Thymus (tissue), 11 donors: ENCODE measurements around the gene MYO7A. TPM values are rescaled to one million over a fixed set of nuclear protein-coding genes. Genes with fewer than 3 reads are reported as not detected.

Experiments
- DNase-seq, 9 donors: peaks; one replicate each; pipeline ENCODE4 v3.0.0-alpha.2; 2013; ENCODE audit warnings: low spot score in 9 of 9, low read depth in 6 of 9, missing footprints in 1 of 9
- H3K27ac ChIP-seq, 2 donors: one replicate each; pipeline ENCODE4 v1.5.1; 2013; ENCODE audit warnings: control low read depth in 1 of 2, low read depth in 1 of 2, low read length in 1 of 2, mild to moderate bottlenecking in 1 of 2, moderate library complexity in 1 of 2
- H3K27me3 ChIP-seq, 2 donors: one replicate each; pipeline ENCODE4 v1.5.1; 2013; ENCODE audit warnings: low read length in 1 of 2; ENCODE audit not compliant: control insufficient read depth in 2 of 2, insufficient read depth in 1 of 2
- H3K36me3 ChIP-seq, 2 donors: one replicate each; pipeline ENCODE4 v1.5.1; 2013; ENCODE audit warnings: low read length in 1 of 2, mild to moderate bottlenecking in 1 of 2, moderate library complexity in 1 of 2; ENCODE audit not compliant: control insufficient read depth in 2 of 2, insufficient read depth in 2 of 2
- H3K4me1 ChIP-seq, 2 donors: one replicate each; pipeline ENCODE4 v1.5.1; 2013; ENCODE audit warnings: low read length in 2 of 2; ENCODE audit not compliant: control insufficient read depth in 2 of 2, insufficient read depth in 2 of 2
- H3K4me3 ChIP-seq, 2 donors: one replicate each; pipeline ENCODE4 v1.5.1; 2013; ENCODE audit warnings: low read length in 2 of 2, control low read depth in 1 of 2, mild to moderate bottlenecking in 1 of 2
- H3K9me3 ChIP-seq, 2 donors: one replicate each; pipeline ENCODE4 v1.5.1; 2013; ENCODE audit warnings: low read length in 1 of 2, mild to moderate bottlenecking in 1 of 2; ENCODE audit not compliant: control insufficient read depth in 2 of 2, insufficient read depth in 1 of 2
- WGBS: extraction: QIAGEN DNeasy Blood & Tissue Kit; methylation state at CpG from one replicate; pipeline ENCODE4 v1.1.7; 2013; 5-methylcytosine and 5-hydroxymethylcytosine counted together
- polyA plus RNA-seq: library from polyadenylated mRNA; stranded (reverse); fragments of 200-250 nt; gene quantifications from one replicate; pipeline ENCODE4 v1.2.3, GENCODE V29; 2013
- total RNA-seq: library from RNA; stranded (reverse); fragments of 120-200 nt; gene quantifications from one replicate; pipeline ENCODE4 v1.2.4, GENCODE V29; 2013
- donor health status: healthy.

MYO7A gene
- total and polyA plus RNA-seq, 2 donors, result 1.5 to 7.6 TPM

DNA sequence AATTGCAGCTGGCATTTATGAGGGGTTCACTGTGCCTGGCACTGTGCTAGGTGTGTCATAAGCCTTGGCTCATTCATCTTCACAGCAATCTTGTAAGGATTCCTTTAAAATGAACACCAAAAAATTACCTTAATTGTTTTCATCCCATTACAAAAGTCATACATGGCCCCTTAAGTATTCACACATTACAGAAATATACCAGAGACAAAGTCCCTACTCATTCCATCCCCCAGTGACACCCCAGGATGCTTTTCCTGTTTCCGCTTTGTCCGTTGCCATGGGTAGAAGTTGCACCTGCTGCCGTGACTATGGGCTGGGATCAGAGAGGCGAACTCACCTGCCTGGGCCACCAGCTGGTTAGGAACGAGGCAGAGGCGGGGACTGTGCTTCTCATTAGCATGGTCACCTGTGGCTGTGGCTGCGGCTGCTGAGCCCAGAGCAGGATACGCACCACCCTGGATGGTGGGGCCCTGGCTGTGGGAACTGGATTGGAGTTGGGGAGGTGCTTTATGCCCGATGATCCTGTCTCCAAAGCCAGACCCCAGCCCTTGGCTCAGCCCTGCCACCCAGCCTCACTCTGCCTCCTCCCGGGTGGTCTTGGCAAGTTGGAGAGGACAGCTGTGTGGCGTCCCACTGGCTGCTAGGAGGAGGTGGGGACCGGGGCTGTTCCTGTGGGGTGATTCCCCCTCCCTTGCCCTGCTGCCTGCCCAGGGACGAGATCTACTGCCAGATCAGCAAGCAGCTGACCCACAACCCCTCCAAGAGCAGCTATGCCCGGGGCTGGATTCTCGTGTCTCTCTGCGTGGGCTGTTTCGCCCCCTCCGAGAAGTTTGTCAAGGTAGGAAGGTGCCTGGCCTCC is 60.8 kb downstream of the MYO7A start:
- Histone ChIP-seq H3K9me3 (no peaks in the 10 kb centered on the region), H3K36me3 (no peaks in the 10 kb centered on the region), H3K27ac (no peak overlapping the region), H3K27me3 (no peaks in the 10 kb centered on the region), H3K4me3 (no peak overlapping the region), H3K4me1 (peaks cover 0 to 4% of the 10 kb centered on the region in 2 donors)
- WGBS, result 88% methylated on average over 18 of the region's 18 CpGs
- no peak for DNase-seq

DNA sequence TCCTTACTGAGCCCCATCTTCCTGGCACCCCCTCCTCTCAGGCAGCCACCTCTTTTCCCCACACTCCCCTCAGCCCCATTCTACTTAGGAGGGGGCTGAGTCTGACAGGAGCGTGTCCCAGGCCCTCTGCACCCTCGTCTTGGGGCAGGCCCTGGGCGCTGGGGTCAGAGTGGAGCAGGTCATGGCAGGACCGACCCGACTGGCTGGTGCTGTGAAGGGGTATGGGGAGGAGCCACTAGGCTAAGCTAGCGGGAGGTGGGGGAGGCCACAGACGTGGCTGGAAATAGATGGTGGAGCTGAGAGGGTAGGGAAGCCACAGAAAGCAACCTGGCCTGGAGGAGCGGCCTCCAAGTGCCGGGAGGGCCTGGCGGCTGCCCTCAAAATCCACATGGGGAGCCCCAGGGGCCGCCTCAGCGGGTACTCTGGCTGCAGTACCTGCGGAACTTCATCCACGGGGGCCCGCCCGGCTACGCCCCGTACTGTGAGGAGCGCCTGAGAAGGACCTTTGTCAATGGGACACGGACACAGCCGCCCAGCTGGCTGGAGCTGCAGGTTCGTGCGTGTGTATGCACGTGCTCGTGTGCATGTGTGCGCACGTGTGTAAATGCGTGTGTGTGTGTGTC is 61.7 kb downstream of the MYO7A start:
- Histone ChIP-seq H3K4me3 (no peak overlapping the region), H3K27me3 (no peaks in the 10 kb centered on the region), H3K9me3 (no peaks in the 10 kb centered on the region), H3K27ac (no peak overlapping the region), H3K4me1 (peaks cover 0 to 4% of the 10 kb centered on the region in 2 donors), H3K36me3 (no peaks in the 10 kb centered on the region)
- WGBS, result 96% methylated on average over 28 of the region's 28 CpGs
- no peak for DNase-seq

DNA sequence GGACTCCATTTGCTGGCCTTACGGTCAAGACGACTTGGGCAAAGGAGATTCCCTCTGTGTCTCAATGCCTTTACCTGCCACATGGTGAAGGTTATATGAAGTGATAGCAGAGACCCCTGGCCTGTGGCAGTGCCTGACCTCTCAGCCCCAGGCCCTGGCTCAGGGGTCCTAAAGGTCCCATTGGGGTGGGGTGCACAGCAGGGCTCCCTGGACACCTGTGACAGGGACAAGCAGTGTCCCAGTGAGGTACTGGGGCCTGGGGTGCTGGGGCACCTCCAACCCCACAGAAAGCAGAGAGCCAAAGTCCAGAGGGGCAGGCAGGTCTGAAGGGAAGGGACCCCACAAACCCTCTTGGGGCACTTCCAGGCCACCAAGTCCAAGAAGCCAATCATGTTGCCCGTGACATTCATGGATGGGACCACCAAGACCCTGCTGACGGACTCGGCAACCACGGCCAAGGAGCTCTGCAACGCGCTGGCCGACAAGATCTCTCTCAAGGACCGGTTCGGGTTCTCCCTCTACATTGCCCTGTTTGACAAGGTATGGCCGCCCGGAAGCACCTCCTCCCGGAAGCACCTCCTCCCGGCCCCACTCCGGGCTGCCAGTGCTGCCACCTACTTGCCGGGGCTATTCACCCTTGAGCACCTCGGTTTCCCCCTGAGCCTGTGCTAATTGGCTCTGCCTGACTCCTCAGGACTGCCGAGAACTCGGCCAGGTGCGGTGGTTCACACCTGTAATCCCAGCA is 62.5 kb downstream of the MYO7A start:
- DNase-seq, result no peak
- H3K9me3 ChIP-seq, result no peaks in the 10 kb centered on the region
- H3K4me1 ChIP-seq, result peaks cover 0 to 4% of the 10 kb centered on the region in 2 donors
- WGBS, result 95% methylated on average over 21 of the region's 21 CpGs
- no peaks in the 10 kb centered on the region for H3K36me3 ChIP-seq
- no peak overlapping the region for H3K4me3 ChIP-seq
- no peak overlapping the region for H3K27ac ChIP-seq
- H3K27me3 ChIP-seq, result no peaks in the 10 kb centered on the region

DNA sequence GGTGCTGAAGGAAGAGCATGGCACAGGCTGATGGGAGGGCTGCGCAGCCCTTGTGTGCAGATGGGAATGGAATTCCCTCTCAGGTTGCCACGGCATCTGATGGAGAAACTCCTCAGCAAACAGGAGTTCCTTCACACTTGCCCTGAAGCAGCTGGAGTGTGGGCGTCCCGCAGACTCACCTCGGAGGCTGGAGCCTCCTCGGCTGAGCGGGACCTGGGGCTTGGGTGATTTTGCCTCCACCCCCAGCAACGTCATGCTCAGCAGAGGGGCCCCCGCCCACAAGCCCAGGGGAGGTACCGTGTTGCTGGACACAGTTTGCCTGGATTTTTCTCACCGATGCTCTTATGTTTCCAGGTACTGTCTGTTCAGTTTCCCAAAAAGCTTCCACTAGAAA is 63.4 kb downstream of the MYO7A start:
- Histone ChIP-seq H3K9me3 (no peaks in the 10 kb centered on the region), H3K27me3 (no peaks in the 10 kb centered on the region), H3K27ac (no peak overlapping the region), H3K4me1 (peaks cover 0 to 4% of the 10 kb centered on the region in 2 donors), H3K36me3 (no peaks in the 10 kb centered on the region), H3K4me3 (no peak overlapping the region)
- 90% methylated on average over 11 of the region's 11 CpGs for WGBS
- no peak for DNase-seq

DNA sequence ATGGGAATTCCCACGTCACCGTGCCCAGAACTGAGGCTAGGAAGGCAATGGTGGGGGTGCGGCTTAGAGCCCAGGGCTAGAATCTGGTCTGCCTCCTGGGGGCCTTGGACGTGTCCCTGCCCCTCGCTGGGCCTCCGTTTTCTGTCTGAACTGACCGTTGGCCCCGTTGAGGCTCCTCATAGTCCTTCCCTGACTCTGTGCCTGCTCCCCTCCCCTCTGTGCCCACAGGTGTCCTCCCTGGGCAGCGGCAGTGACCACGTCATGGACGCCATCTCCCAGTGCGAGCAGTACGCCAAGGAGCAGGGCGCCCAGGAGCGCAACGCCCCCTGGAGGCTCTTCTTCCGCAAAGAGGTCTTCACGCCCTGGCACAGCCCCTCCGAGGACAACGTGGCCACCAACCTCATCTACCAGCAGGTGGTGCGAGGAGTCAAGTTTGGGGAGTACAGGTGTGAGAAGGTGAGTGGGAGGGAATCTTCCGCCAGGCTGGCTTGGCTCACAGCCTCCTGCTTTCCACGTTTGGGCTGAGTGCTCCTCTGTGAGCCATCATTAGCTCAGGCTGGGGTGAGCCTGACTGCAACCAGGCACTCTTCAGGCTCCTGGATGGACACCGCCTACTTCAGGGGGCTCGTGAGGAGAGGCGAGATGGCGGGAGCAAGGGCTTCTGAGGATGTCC is 63.9 kb downstream of the MYO7A start:
- H3K36me3 ChIP-seq, result no peaks in the 10 kb centered on the region
- 56% methylated on average over 27 of the region's 27 CpGs for WGBS
- no peak overlapping the region for H3K4me3 ChIP-seq

DNA sequence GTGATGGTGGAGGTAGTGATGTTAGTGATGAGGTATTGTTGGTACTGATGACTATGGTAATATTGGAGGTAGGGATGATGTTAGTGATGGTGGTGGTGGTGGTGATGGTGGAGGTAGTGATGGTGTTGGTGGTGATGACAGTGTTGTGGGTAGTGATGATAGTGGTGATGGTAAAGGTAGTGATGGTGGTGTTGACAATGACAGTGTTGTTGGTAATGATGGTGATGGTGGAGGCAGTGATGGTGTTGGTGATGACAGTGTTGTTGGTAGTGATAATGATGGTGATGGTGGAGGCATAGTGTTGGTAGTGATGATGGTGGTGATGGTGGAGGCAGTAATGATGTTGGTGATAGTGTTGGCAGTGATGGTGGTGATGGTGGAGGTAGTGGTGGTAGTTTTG is 65.1 kb downstream of the MYO7A start:
- no peak overlapping the region for H3K27ac ChIP-seq
- no peaks in the 10 kb centered on the region for H3K9me3 ChIP-seq
- no peak for DNase-seq
- H3K27me3 ChIP-seq, result no peaks in the 10 kb centered on the region
- H3K36me3 ChIP-seq, result no peaks in the 10 kb centered on the region
- no peak overlapping the region for H3K4me3 ChIP-seq
- H3K4me1 ChIP-seq, result peaks cover 0 to 4% of the 10 kb centered on the region in 2 donors

More for the DNA sequence above, 63.9 kb downstream of the MYO7A start:
- H3K27me3 ChIP-seq, result no peaks in the 10 kb centered on the region
- H3K9me3 ChIP-seq, result no peaks in the 10 kb centered on the region
- peaks cover 0 to 4% of the 10 kb centered on the region in 2 donors for H3K4me1 ChIP-seq
- DNase-seq, result peak; percentile 14 to 72 (median 42)
- no peak overlapping the region for H3K27ac ChIP-seq

DNA sequence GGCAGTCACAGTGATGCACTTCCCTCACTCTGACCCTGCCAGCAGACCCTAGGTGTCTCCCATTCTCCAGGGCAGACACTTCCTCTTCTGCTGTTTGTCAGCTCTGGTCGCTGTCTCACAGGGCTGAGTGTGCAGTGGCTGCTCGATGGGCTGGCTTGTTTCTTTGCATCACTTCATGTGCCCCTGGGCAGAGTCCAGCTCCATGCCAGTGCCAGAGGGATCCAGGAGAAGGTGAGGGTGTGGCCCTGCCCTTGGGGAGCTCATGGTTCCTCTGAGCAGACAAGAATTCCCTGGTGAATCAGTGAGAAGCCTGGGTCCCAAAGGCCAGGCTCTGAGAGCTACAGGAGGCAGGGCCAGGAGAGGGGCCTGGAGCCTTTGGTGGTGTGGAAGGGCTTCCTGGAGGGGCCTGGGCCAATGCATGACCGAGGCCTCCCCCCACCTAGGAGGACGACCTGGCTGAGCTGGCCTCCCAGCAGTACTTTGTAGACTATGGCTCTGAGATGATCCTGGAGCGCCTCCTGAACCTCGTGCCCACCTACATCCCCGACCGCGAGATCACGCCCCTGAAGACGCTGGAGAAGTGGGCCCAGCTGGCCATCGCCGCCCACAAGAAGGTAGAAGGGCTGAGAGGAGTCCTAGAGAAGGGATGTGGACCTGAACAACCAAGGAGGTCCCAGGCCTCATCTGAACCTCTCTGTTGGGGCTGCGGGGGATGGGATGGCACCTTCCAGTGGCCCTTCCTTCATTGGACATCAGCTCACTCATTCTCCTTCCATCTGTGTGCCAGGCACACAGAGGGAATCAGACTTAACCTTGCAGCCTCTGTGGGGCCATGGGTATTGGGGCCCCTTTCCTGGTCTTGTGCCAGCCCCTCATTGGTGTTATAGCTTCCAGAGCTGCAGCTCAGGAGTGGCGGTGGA is 66.1 kb downstream of the MYO7A start:
- no peaks in the 10 kb centered on the region for H3K9me3 ChIP-seq
- H3K4me3 ChIP-seq, result no peak overlapping the region
- peaks cover 0 to 4% of the 10 kb centered on the region in 2 donors for H3K4me1 ChIP-seq
- no peak for DNase-seq
- no peak overlapping the region for H3K27ac ChIP-seq
- H3K27me3 ChIP-seq, result no peaks in the 10 kb centered on the region
- no peaks in the 10 kb centered on the region for H3K36me3 ChIP-seq
- 86% methylated on average over 15 of the region's 15 CpGs for WGBS

DNA sequence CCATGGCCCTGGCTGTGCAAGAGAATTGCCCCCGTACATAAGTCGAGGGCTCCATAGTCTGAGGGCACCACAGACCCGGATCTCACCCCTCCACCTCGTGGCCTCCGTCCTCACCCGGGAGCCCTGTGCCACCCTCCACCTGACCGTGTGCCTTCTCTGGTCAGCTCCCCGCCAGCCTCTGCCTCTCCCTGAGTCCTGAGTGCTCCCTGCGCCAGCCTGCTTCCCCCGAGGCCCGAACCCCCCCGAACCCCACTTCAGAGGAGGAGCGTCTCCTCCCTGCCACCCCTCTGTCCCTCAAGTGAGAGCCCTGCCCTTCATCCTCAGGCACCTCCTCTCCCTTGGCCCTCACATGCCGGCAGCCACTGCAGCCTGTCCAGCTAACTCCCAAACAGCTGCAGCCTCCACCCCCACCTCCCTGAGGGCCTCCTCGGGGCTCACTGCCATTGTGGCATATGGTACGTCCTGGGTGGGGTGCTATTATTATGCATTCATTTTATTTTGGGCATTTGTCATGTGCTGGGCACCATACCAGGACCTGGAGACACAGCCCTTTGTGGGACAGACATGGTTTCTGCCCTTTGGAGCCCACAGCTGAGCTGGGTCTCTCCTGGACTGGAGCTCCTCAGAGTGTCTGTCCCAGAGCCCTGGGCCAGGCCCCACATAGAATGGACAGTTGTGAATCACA is 67.2 kb downstream of the MYO7A start:
- Histone ChIP-seq H3K27me3 (no peaks in the 10 kb centered on the region), H3K4me1 (peaks cover 0 to 4% of the 10 kb centered on the region in 2 donors), H3K9me3 (no peaks in the 10 kb centered on the region), H3K36me3 (no peaks in the 10 kb centered on the region), H3K27ac (no peak overlapping the region), H3K4me3 (no peak overlapping the region)
- no peak for DNase-seq
- WGBS, result 98% methylated on average over 16 of the region's 16 CpGs
